22Rv1 (cell line): ENCODE data around the gene UBE3C.

Experiments
- ZFX ChIP-seq: fragments of 450-650 bp; IDR thresholded peaks from 2 replicates; pipeline ENCODE4 v1.6.1; 2017; ENCODE audit warnings: antibody characterized with exemption, borderline replicate concordance
- TF ChIP-seq, protein P1 (sequence below): fragments of 450-650 bp; IDR thresholded peaks from 2 replicates; pipeline ENCODE4 v1.5.1; 2017; ENCODE audit warnings: mild to moderate bottlenecking

- TF ChIP-seq, protein P1, sequence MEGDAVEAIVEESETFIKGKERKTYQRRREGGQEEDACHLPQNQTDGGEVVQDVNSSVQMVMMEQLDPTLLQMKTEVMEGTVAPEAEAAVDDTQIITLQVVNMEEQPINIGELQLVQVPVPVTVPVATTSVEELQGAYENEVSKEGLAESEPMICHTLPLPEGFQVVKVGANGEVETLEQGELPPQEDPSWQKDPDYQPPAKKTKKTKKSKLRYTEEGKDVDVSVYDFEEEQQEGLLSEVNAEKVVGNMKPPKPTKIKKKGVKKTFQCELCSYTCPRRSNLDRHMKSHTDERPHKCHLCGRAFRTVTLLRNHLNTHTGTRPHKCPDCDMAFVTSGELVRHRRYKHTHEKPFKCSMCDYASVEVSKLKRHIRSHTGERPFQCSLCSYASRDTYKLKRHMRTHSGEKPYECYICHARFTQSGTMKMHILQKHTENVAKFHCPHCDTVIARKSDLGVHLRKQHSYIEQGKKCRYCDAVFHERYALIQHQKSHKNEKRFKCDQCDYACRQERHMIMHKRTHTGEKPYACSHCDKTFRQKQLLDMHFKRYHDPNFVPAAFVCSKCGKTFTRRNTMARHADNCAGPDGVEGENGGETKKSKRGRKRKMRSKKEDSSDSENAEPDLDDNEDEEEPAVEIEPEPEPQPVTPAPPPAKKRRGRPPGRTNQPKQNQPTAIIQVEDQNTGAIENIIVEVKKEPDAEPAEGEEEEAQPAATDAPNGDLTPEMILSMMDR = no peak
- TF ChIP-seq ZFX = no peak
These were observed 5.4 kb upstream of the UBE3C start for GRCh38 chr7:157133304-157133703.
